ENCODE measurements around the gene MXRA7.
"Not testable (repeated sequence)": the region's sequence is repeated elsewhere in the genome, so short reads cannot be mapped to it uniquely, and the experiment has no call there.

MXRA7 gene

GRCh38 chr17:76726231-76726775 lies 15.5 kb upstream of the MXRA7 start, which contains the start of gene JMJD6:
Gene JMJD6, minus strand, starts transcription at chr17:76726606. Its CDS starts 131 bp downstream, at chr17:76726475.
- Histone ChIP-seq H3K27ac (ENCODE audit: low read depth, low read length) (peak within 1 kb of the TSS; percentile 100), H3K4me3 (ENCODE audit: low read depth in 1 of 2, low read length in 2 of 2) (peak within 1 kb of the TSS; percentile 83 to 89), H3K9ac (ENCODE audit: low read depth in 1 of 2, low read length in 2 of 2) (peak within 1 kb of the TSS; percentile 96 to 98), H3K27me3 (ENCODE audit: control insufficient read depth in 1 of 2, insufficient read depth in 2 of 2, low read length in 2 of 2) (no peaks in the 10 kb centered on the region), H3K4me1 (ENCODE audit: control insufficient read depth in 1 of 2, insufficient read depth in 2 of 2, low read length in 2 of 2) (peaks cover 18 to 37% of the 10 kb centered on the region in 2 donors), H3K36me3 (ENCODE audit: control insufficient read depth in 1 of 2, insufficient read depth in 2 of 2, low read length in 2 of 2) (peaks cover 21 to 25% of the 10 kb centered on the region in 2 donors), H3K9me3 (ENCODE audit: control insufficient read depth in 1 of 2, low read length in 2 of 2) (no peaks in the 10 kb centered on the region)

- H3K36me3 ChIP-seq (ENCODE audit: control insufficient read depth in 1 of 2, insufficient read depth in 2 of 2, low read length in 2 of 2): peaks cover 23 to 27% of the 10 kb centered on the region in 2 donors
- no peaks in the 10 kb centered on the region for H3K27me3 ChIP-seq (ENCODE audit: control insufficient read depth in 1 of 2, insufficient read depth in 2 of 2, low read length in 2 of 2)
- H3K4me1 ChIP-seq (ENCODE audit: control insufficient read depth in 1 of 2, insufficient read depth in 2 of 2, low read length in 2 of 2): peaks cover 16 to 37% of the 10 kb centered on the region in 2 donors
- H3K4me3 ChIP-seq (ENCODE audit: low read depth in 1 of 2, low read length in 2 of 2): peak overlapping the region; percentile 82 to 89
- no peaks in the 10 kb centered on the region for H3K9me3 ChIP-seq (ENCODE audit: control insufficient read depth in 1 of 2, low read length in 2 of 2)
- H3K9ac ChIP-seq (ENCODE audit: low read depth in 1 of 2, low read length in 2 of 2): peak overlapping the region; percentile 96 to 98
- H3K27ac ChIP-seq (ENCODE audit: low read depth, low read length): peak overlapping the region; percentile 100
Observed at GRCh38 chr17:76725580-76726230, 14.9 kb upstream of the MXRA7 start.

- no peaks in the 10 kb centered on the region for H3K9me3 ChIP-seq (ENCODE audit: control insufficient read depth in 1 of 2, low read length in 2 of 2)
- H3K27ac ChIP-seq (ENCODE audit: low read depth, low read length): no peak overlapping the region
- peaks cover 35 to 43% of the 10 kb centered on the region in 2 donors for H3K36me3 ChIP-seq (ENCODE audit: control insufficient read depth in 1 of 2, insufficient read depth in 2 of 2, low read length in 2 of 2)
- no peaks in the 10 kb centered on the region for H3K27me3 ChIP-seq (ENCODE audit: control insufficient read depth in 1 of 2, insufficient read depth in 2 of 2, low read length in 2 of 2)
- no peak overlapping the region for H3K9ac ChIP-seq (ENCODE audit: low read depth in 1 of 2, low read length in 2 of 2)
- H3K4me3 ChIP-seq (ENCODE audit: low read depth in 1 of 2, low read length in 2 of 2): no peak overlapping the region
- H3K4me1 ChIP-seq (ENCODE audit: control insufficient read depth in 1 of 2, insufficient read depth in 2 of 2, low read length in 2 of 2): peaks cover 12 to 30% of the 10 kb centered on the region in 2 donors
Observed at GRCh38 chr17:76723812-76724211, 13.0 kb upstream of the MXRA7 start.

- H3K9ac ChIP-seq (ENCODE audit: low read depth in 1 of 2, low read length in 2 of 2); H3K9me3 ChIP-seq (ENCODE audit: control insufficient read depth in 1 of 2, low read length in 2 of 2); H3K27me3 ChIP-seq (ENCODE audit: control insufficient read depth in 1 of 2, insufficient read depth in 2 of 2, low read length in 2 of 2); H3K27ac ChIP-seq (ENCODE audit: low read depth, low read length); H3K4me3 ChIP-seq (ENCODE audit: low read depth in 1 of 2, low read length in 2 of 2): not testable (repeated sequence)
- Histone ChIP-seq H3K36me3 (ENCODE audit: control insufficient read depth in 1 of 2, insufficient read depth in 2 of 2, low read length in 2 of 2) (peaks cover 43 to 52% of the 10 kb centered on the region in 2 donors), H3K4me1 (ENCODE audit: control insufficient read depth in 1 of 2, insufficient read depth in 2 of 2, low read length in 2 of 2) (peaks cover 12 to 25% of the 10 kb centered on the region in 2 donors)
Observed at GRCh38 chr17:76722977-76723376, 12.2 kb upstream of the MXRA7 start.

- H3K27ac ChIP-seq (ENCODE audit: low read depth, low read length): no peak overlapping the region
- H3K9ac ChIP-seq (ENCODE audit: low read depth in 1 of 2, low read length in 2 of 2): no peak overlapping the region
- H3K27me3 ChIP-seq (ENCODE audit: control insufficient read depth in 1 of 2, insufficient read depth in 2 of 2, low read length in 2 of 2): no peaks in the 10 kb centered on the region
- H3K36me3 ChIP-seq (ENCODE audit: control insufficient read depth in 1 of 2, insufficient read depth in 2 of 2, low read length in 2 of 2): peaks cover 43 to 57% of the 10 kb centered on the region in 2 donors
- H3K4me1 ChIP-seq (ENCODE audit: control insufficient read depth in 1 of 2, insufficient read depth in 2 of 2, low read length in 2 of 2): peaks cover 9 to 18% of the 10 kb centered on the region in 2 donors
- H3K9me3 ChIP-seq (ENCODE audit: control insufficient read depth in 1 of 2, low read length in 2 of 2): no peaks in the 10 kb centered on the region
- H3K4me3 ChIP-seq (ENCODE audit: low read depth in 1 of 2, low read length in 2 of 2): no peak overlapping the region
Observed at GRCh38 chr17:76722279-76722678, 11.5 kb upstream of the MXRA7 start.

GRCh38 chr17:76721463-76721862 lies 10.7 kb upstream of the MXRA7 start:
- peaks cover 10 to 23% of the 10 kb centered on the region in 2 donors for H3K4me1 ChIP-seq (ENCODE audit: control insufficient read depth in 1 of 2, insufficient read depth in 2 of 2, low read length in 2 of 2)
- H3K9me3 ChIP-seq (ENCODE audit: control insufficient read depth in 1 of 2, low read length in 2 of 2): no peaks in the 10 kb centered on the region
- H3K9ac ChIP-seq (ENCODE audit: low read depth in 1 of 2, low read length in 2 of 2): no peak overlapping the region
- H3K27ac ChIP-seq (ENCODE audit: low read depth, low read length): no peak overlapping the region
- no peak overlapping the region for H3K4me3 ChIP-seq (ENCODE audit: low read depth in 1 of 2, low read length in 2 of 2)
- peaks cover 43 to 65% of the 10 kb centered on the region in 2 donors for H3K36me3 ChIP-seq (ENCODE audit: control insufficient read depth in 1 of 2, insufficient read depth in 2 of 2, low read length in 2 of 2)
- no peaks in the 10 kb centered on the region for H3K27me3 ChIP-seq (ENCODE audit: control insufficient read depth in 1 of 2, insufficient read depth in 2 of 2, low read length in 2 of 2)

- H3K4me1 ChIP-seq (ENCODE audit: control insufficient read depth in 1 of 2, insufficient read depth in 2 of 2, low read length in 2 of 2): peaks cover 12 to 26% of the 10 kb centered on the region in 2 donors
- no peaks in the 10 kb centered on the region for H3K27me3 ChIP-seq (ENCODE audit: control insufficient read depth in 1 of 2, insufficient read depth in 2 of 2, low read length in 2 of 2)
- H3K9me3 ChIP-seq (ENCODE audit: control insufficient read depth in 1 of 2, low read length in 2 of 2): no peaks in the 10 kb centered on the region
- no peak overlapping the region for H3K9ac ChIP-seq (ENCODE audit: low read depth in 1 of 2, low read length in 2 of 2)
- no peak overlapping the region for H3K27ac ChIP-seq (ENCODE audit: low read depth, low read length)
- H3K36me3 ChIP-seq (ENCODE audit: control insufficient read depth in 1 of 2, insufficient read depth in 2 of 2, low read length in 2 of 2): peaks cover 47 to 70% of the 10 kb centered on the region in 2 donors
- H3K4me3 ChIP-seq (ENCODE audit: low read depth in 1 of 2, low read length in 2 of 2): no peak overlapping the region
Observed at GRCh38 chr17:76720941-76721340, 10.2 kb upstream of the MXRA7 start.

- Histone ChIP-seq H3K36me3 (ENCODE audit: control insufficient read depth in 1 of 2, insufficient read depth in 2 of 2, low read length in 2 of 2) (peaks cover 48 to 78% of the 10 kb centered on the region in 2 donors), H3K4me3 (ENCODE audit: low read depth in 1 of 2, low read length in 2 of 2) (no peak overlapping the region), H3K27me3 (ENCODE audit: control insufficient read depth in 1 of 2, insufficient read depth in 2 of 2, low read length in 2 of 2) (no peaks in the 10 kb centered on the region), H3K4me1 (ENCODE audit: control insufficient read depth in 1 of 2, insufficient read depth in 2 of 2, low read length in 2 of 2) (peaks cover 16 to 28% of the 10 kb centered on the region in 2 donors), H3K9me3 (ENCODE audit: control insufficient read depth in 1 of 2, low read length in 2 of 2) (no peaks in the 10 kb centered on the region), H3K27ac (ENCODE audit: low read depth, low read length) (no peak overlapping the region), H3K9ac (ENCODE audit: low read depth in 1 of 2, low read length in 2 of 2) (no peak overlapping the region)
Observed at GRCh38 chr17:76720211-76720610, 9.4 kb upstream of the MXRA7 start.

GRCh38 chr17:76718516-76718915 lies 7.8 kb upstream of the MXRA7 start:
- no peak overlapping the region for H3K27ac ChIP-seq (ENCODE audit: low read depth, low read length)
- H3K4me3 ChIP-seq (ENCODE audit: low read depth in 1 of 2, low read length in 2 of 2): no peak overlapping the region
- peaks cover 13 to 20% of the 10 kb centered on the region in 2 donors for H3K4me1 ChIP-seq (ENCODE audit: control insufficient read depth in 1 of 2, insufficient read depth in 2 of 2, low read length in 2 of 2)
- peaks cover 41 to 79% of the 10 kb centered on the region in 2 donors for H3K36me3 ChIP-seq (ENCODE audit: control insufficient read depth in 1 of 2, insufficient read depth in 2 of 2, low read length in 2 of 2)
- H3K9me3 ChIP-seq (ENCODE audit: control insufficient read depth in 1 of 2, low read length in 2 of 2): no peaks in the 10 kb centered on the region
- no peak overlapping the region for H3K9ac ChIP-seq (ENCODE audit: low read depth in 1 of 2, low read length in 2 of 2)
- H3K27me3 ChIP-seq (ENCODE audit: control insufficient read depth in 1 of 2, insufficient read depth in 2 of 2, low read length in 2 of 2): no peaks in the 10 kb centered on the region

GRCh38 chr17:76716839-76717215 lies 6.1 kb upstream of the MXRA7 start:
- Histone ChIP-seq H3K4me3 (ENCODE audit: low read depth in 1 of 2, low read length in 2 of 2) (no peak overlapping the region), H3K9me3 (ENCODE audit: control insufficient read depth in 1 of 2, low read length in 2 of 2) (no peaks in the 10 kb centered on the region), H3K27ac (ENCODE audit: low read depth, low read length) (no peak overlapping the region), H3K4me1 (ENCODE audit: control insufficient read depth in 1 of 2, insufficient read depth in 2 of 2, low read length in 2 of 2) (peaks cover 13 to 20% of the 10 kb centered on the region in 2 donors), H3K9ac (ENCODE audit: low read depth in 1 of 2, low read length in 2 of 2) (peak overlapping the region in 1 of 2 donors; percentile 19), H3K27me3 (ENCODE audit: control insufficient read depth in 1 of 2, insufficient read depth in 2 of 2, low read length in 2 of 2) (no peaks in the 10 kb centered on the region), H3K36me3 (ENCODE audit: control insufficient read depth in 1 of 2, insufficient read depth in 2 of 2, low read length in 2 of 2) (peaks cover 35 to 83% of the 10 kb centered on the region in 2 donors)

Data from duodenal mucosa (tissue), 2 donors.